Left lung (tissue), 10 donors: ENCODE results near the gene PLPP4. TPM values are rescaled to one million over a fixed set of nuclear protein-coding genes. Genes with fewer than 3 reads are reported as not detected.

Experiments used
- ATAC-seq: fragments of 200-7000 bp; cut with Tn5 transposase; one replicate; pipeline ENCODE4 v1.9.1; 2020; ENCODE audit warnings: moderate library complexity
- DNase-seq, 4 donors: peaks; one replicate each; pipeline ENCODE4 v3.0.0-alpha.2; 2013 to 2020
- H3K27ac ChIP-seq, 2 donors: fragments of 200-600 bp; sonication (generic) in 1 of 2; one replicate each; pipeline versions ENCODE4 v1.5.0 to v1.8.0; 2020 to 2021
- H3K27me3 ChIP-seq, 2 donors: fragments of 200-600 bp; sonication (generic) in 1 of 2; one replicate each; pipeline versions ENCODE4 v1.5.0 to v1.8.0; 2020 to 2021
- H3K36me3 ChIP-seq, 2 donors: fragments of 200-600 bp; sonication (generic) in 1 of 2; one replicate each; pipeline versions ENCODE4 v1.5.0 to v1.8.0; 2020 to 2021
- H3K4me1 ChIP-seq, 2 donors: fragments of 200-600 bp; one replicate each; pipeline ENCODE4 v1.8.0; 2021
- H3K4me3 ChIP-seq, 2 donors: fragments of 200-600 bp; sonication (generic) in 1 of 2; one replicate each; pipeline versions ENCODE4 v1.5.0 to v1.8.0; 2020 to 2021; ENCODE audit warnings: mild to moderate bottlenecking in 1 of 2
- H3K9me3 ChIP-seq, 2 donors: fragments of 200-600 bp; sonication (generic) in 1 of 2; one replicate each; pipeline versions ENCODE4 v1.5.0 to v1.8.0; 2020 to 2021
- CTCF ChIP-seq, 2 donors: fragments of 200-600 bp; sonication (generic) in 1 of 2; IDR thresholded peaks; one replicate each; pipeline versions ENCODE4 v1.5.0 to v1.8.0; 2021; ENCODE audit warnings: antibody characterized with exemption in 2 of 2
- intact Hi-C, 2 donors: fragments of 100-400 bp; cut with DNase I; formaldehyde crosslinking; loops; one replicate each; pipeline versions ENCODE4 v1.11.2 to v1.14.2; 2022
- polyA plus RNA-seq, 6 donors: library from polyadenylated mRNA; unstranded; fragments of 120-200 nt; gene quantifications; one replicate each; pipeline ENCODE4 v1.2.1, GENCODE V29; 2013; ENCODE audit not compliant: insufficient read length in 6 of 6
- total RNA-seq, 2 donors: library from RNA; stranded (reverse); fragmentation: NEBNext Ultra II Directional; extraction: Animal tissue kit (Norgen Biotek cat#: 25700); gene quantifications; one replicate each; pipeline ENCODE4 v1.2.1, GENCODE V29; 2021
- donor health status: DM: no; HTN: yes; CAD: no.
- donor health status: DM: no; HTN: no; CAD: no.

Gene PLPP4
- total and polyA plus RNA-seq, 8 donors: 0.11 to 0.67 TPM; not detected in 6

- H3K27me3 ChIP-seq: no peaks in the 10 kb centered on the region
- intact Hi-C loops: no loop called here
- no peaks in the 10 kb centered on the region for H3K9me3 ChIP-seq
- TF ChIP-seq CTCF (IDR thresholded peaks at IDR 0.05): no peak
- no peak for ATAC-seq
- H3K4me1 ChIP-seq: no peaks in the 10 kb centered on the region
- no peaks in the 10 kb centered on the region for H3K36me3 ChIP-seq
- DNase-seq: no peak
- H3K4me3 ChIP-seq: no peak overlapping the region
- no peak overlapping the region for H3K27ac ChIP-seq
Measured at GRCh38 chr10:120517196-120517595, 60.2 kb downstream of the PLPP4 start.

DNA sequence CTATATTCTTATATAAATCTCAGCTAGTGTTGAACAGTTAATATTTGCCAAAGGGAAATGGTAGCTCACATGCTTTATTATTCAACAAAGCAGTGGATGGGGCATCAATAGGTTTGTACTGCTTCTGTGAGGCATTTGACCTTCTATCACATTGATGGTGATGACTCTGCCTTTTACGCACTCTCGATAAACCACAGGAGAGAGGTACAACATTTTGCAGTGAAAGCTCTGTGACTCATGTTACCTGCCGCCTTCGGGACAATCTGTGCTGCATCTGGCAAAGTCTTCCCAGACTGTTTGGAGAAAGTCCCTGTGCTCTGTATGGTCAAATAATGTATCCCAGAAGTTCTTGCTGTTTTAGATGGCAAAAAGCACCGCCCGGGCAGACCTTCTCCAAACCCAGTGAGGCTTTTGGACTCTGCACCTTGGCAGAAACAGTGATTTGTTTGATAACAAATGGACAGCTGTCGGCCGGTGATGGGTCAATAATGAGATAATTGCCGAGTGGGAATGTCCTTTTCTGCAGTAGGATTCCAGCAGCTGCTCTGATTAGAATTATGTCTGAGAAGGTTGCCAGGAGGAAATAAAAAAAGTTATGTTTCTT is 61.0 kb downstream of the PLPP4 start:
- no peak overlapping the region for H3K27ac ChIP-seq
- H3K36me3 ChIP-seq: no peaks in the 10 kb centered on the region
- intact Hi-C loops: no loop called here
- no peak for TF ChIP-seq CTCF (IDR thresholded peaks at IDR 0.05)
- H3K4me1 ChIP-seq: no peaks in the 10 kb centered on the region
- H3K9me3 ChIP-seq: no peaks in the 10 kb centered on the region
- no peaks in the 10 kb centered on the region for H3K27me3 ChIP-seq
- H3K4me3 ChIP-seq: no peak overlapping the region
- ATAC-seq (no peak), DNase-seq (no peak)

DNA sequence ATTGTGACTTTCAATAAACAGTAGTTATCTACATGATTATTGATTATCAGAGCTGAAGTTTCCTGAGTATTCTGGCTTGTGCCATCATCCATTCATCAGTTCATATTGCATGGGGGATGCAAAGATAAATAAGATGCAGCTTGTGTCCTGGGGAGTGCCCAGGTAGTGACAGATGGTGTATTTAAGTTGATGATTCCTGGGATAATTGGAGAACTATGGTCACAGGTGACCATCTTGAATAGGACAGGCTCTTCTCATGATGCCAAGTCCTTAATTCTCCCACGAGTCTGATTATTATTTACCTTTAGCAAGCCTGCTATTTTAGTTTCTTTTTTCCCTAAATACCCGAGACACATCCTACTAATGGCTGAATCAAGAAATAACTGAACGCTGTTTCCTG is 64.9 kb downstream of the PLPP4 start:
- H3K27me3 ChIP-seq: no peaks in the 10 kb centered on the region
- DNase-seq: no peak
- no peak overlapping the region for H3K27ac ChIP-seq
- TF ChIP-seq CTCF (IDR thresholded peaks at IDR 0.05): no peak
- H3K36me3 ChIP-seq: no peaks in the 10 kb centered on the region
- no peaks in the 10 kb centered on the region for H3K9me3 ChIP-seq
- no peak for ATAC-seq
- no peak overlapping the region for H3K4me3 ChIP-seq
- intact Hi-C loops: no loop called here
- no peaks in the 10 kb centered on the region for H3K4me1 ChIP-seq

- Histone ChIP-seq H3K9me3 (no peaks in the 10 kb centered on the region), H3K27ac (no peak overlapping the region), H3K4me1 (no peaks in the 10 kb centered on the region), H3K4me3 (no peak overlapping the region), H3K36me3 (no peaks in the 10 kb centered on the region), H3K27me3 (no peaks in the 10 kb centered on the region)
- DNase-seq (no peak), ATAC-seq (no peak)
- intact Hi-C loops: no loop called here
- no peak for TF ChIP-seq CTCF (IDR thresholded peaks at IDR 0.05)
Measured at GRCh38 chr10:120527691-120528090, 70.7 kb downstream of the PLPP4 start.

DNA sequence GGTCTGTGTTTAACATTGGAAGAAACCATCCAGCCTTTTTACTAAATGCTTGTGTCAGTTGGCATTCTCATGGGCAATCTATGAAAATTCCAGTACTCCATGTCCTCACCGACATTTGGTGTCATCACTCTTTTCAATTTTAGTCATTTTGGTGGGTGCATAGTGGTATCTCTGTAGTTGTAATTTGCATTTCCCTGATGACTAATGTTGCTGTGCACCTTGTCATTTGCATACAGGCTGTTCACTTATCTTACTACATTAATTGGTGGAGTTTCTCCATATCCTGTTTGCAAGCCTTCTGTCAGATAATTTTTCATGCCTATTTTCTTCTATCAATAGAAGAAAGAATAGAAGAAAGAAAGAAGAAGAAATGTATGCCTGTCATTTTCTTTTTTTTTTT is 73.7 kb downstream of the PLPP4 start:
- ATAC-seq (no peak), DNase-seq (no peak)
- no peak overlapping the region for H3K4me3 ChIP-seq
- no peaks in the 10 kb centered on the region for H3K36me3 ChIP-seq
- H3K27ac ChIP-seq: no peak overlapping the region
- H3K9me3 ChIP-seq: no peaks in the 10 kb centered on the region
- TF ChIP-seq CTCF (IDR thresholded peaks at IDR 0.05): no peak
- no peaks in the 10 kb centered on the region for H3K27me3 ChIP-seq
- intact Hi-C loops: no loop called here
- H3K4me1 ChIP-seq: no peaks in the 10 kb centered on the region
